Measurements from ENCODE around the gene OR4D1. TPM values are rescaled to one million over a fixed set of nuclear protein-coding genes. Genes with fewer than 3 reads are reported as not detected.
A peak's percentile ranks its signal among the peaks of the same experiment; 100 is the strongest.

The OR4D1 gene
- total and polyA plus RNA-seq, 9 of the 15 experiments (the other 6 are each of a cell fraction or from before 2014, with no cell fraction given), result not detected

DNA sequence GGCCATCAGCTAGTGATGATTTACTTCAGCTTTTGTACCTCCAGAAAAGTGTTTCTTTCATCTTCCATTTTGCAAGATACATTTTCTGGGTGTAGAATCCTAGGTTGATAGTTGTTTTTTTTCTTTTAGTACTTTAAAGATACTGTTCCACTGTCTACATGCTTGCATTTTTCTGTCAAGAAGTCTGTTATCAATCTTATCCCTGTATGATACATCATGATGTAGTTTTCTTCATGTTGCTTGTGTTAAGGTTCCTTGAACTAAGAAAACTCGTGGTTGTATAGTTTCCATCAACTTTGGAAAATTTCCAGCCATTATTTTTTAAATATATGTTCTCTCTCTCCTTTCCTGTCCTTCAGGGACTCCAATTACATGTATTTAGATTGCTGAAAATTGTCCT, 40.9 kb upstream of the OR4D1 start:
- ATAC-seq, result no peak
- no peaks in the 10 kb centered on the region for H3K79me2 ChIP-seq (ENCODE audit: control insufficient read depth, insufficient read depth, low read length)
- H3K9ac ChIP-seq (ENCODE audit: insufficient read depth in 1 of 2, low read depth in 2 of 2, low read length in 2 of 2), result no peak overlapping the region
- H3K27ac ChIP-seq (ENCODE audit: extremely low read depth, low read depth, low read length), result no peak overlapping the region
- no peak overlapping the region for H2AFZ ChIP-seq (ENCODE audit: low read depth, low read length)
- H3K36me3 ChIP-seq (ENCODE audit: control insufficient read depth, insufficient read depth, low read length), result no peaks in the 10 kb centered on the region
- in situ Hi-C loops (cut with MboI), result loop anchor here (25.0 kb wide), 1 partner anchor 970 kb away; no protein-coding TSS in a partner anchor
- H3K9me1 ChIP-seq (ENCODE audit: control insufficient read depth, insufficient read depth, low read length), result no peaks in the 10 kb centered on the region
- FAIRE-seq, result no peak
- BruUV-seq (replicated peaks), result no TSS peak
- intact Hi-C loops (cut with micrococcal nuclease), result no loop called here
- no peak for DNase-seq (ENCODE audit: extremely low read depth in 1 of 4, low spot score in 3 of 4)
- CTCF ChIA-PET (ENCODE audit: low intra/inter-chr PET ratio), result no interaction called here
- H3K4me3 ChIP-seq, result no peak overlapping the region
- POLR2A ChIA-PET, result no interaction called here
- H3K27me3 ChIP-seq (ENCODE audit: control insufficient read depth in 2 of 2, insufficient read depth in 2 of 2, low read length in 2 of 2), result peaks cover 5 to 7% of the 10 kb centered on the region in 2 experiments; a peak in 3 of 5 replicates
- no peak overlapping the region for H3K4me2 ChIP-seq (ENCODE audit: insufficient read depth, low read length)
- 0% methylated on average over 1 of the region's 1 CpG for WGBS (ENCODE audit: insufficient coverage, low coverage, missing lambda C conversion rate)
- H3K4me1 ChIP-seq (replicated peaks in 1 of 2; ENCODE audit: control insufficient read depth in 2 of 2, insufficient read depth in 2 of 2, low read length in 2 of 2), result no peaks in the 10 kb centered on the region
- H3K9me3 ChIP-seq (replicated peaks; ENCODE audit: control insufficient read depth, insufficient read depth, low read depth, low read length), result no peaks in the 10 kb centered on the region
- H4K20me1 ChIP-seq (replicated peaks; ENCODE audit: control insufficient read depth, insufficient read depth, low read length), result no peaks in the 10 kb centered on the region
- TF ChIP-seq, protein P1, sequence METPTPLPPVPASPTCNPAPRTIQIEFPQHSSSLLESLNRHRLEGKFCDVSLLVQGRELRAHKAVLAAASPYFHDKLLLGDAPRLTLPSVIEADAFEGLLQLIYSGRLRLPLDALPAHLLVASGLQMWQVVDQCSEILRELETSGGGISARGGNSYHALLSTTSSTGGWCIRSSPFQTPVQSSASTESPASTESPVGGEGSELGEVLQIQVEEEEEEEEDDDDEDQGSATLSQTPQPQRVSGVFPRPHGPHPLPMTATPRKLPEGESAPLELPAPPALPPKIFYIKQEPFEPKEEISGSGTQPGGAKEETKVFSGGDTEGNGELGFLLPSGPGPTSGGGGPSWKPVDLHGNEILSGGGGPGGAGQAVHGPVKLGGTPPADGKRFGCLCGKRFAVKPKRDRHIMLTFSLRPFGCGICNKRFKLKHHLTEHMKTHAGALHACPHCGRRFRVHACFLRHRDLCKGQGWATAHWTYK (CRISPR knock-in tag; IDR thresholded peaks at IDR 0.05), result no peak
- TF ChIP-seq HOXB6 (CRISPR knock-in tag; IDR thresholded peaks at IDR 0.05; ENCODE audit: borderline replicate concordance), result no peak
- TF ChIP-seq FOXK1 (CRISPR knock-in tag; IDR thresholded peaks at IDR 0.05; ENCODE audit: borderline replicate concordance), result no peak
- no peak for TF ChIP-seq ETV6 (IDR thresholded peaks at IDR 0.05; ENCODE audit: borderline replicate concordance in 1 of 2, low read depth in 2 of 2, low read length in 1 of 2)
- TF ChIP-seq ETV6 (CRISPR knock-in tag; IDR thresholded peaks at IDR 0.05; ENCODE audit: borderline replicate concordance), result no peak
- no peak for TF ChIP-seq POLR2H (tag; IDR thresholded peaks at IDR 0.05; ENCODE audit: low read depth)
- no peak for TF ChIP-seq KHSRP (IDR thresholded peaks at IDR 0.05)
- no peak for TF ChIP-seq MTA1 (IDR thresholded peaks at IDR 0.05; ENCODE audit: borderline replicate concordance)
- TF ChIP-seq FIP1L1 (IDR thresholded peaks at IDR 0.05; ENCODE audit: low read depth, low read length, poor library complexity, severe bottlenecking), result no peak
- TF ChIP-seq, protein P2, sequence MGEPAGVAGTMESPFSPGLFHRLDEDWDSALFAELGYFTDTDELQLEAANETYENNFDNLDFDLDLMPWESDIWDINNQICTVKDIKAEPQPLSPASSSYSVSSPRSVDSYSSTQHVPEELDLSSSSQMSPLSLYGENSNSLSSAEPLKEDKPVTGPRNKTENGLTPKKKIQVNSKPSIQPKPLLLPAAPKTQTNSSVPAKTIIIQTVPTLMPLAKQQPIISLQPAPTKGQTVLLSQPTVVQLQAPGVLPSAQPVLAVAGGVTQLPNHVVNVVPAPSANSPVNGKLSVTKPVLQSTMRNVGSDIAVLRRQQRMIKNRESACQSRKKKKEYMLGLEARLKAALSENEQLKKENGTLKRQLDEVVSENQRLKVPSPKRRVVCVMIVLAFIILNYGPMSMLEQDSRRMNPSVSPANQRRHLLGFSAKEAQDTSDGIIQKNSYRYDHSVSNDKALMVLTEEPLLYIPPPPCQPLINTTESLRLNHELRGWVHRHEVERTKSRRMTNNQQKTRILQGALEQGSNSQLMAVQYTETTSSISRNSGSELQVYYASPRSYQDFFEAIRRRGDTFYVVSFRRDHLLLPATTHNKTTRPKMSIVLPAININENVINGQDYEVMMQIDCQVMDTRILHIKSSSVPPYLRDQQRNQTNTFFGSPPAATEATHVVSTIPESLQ (CRISPR knock-in tag; IDR thresholded peaks at IDR 0.05), result no peak
- TF ChIP-seq LCOR (CRISPR knock-in tag; IDR thresholded peaks at IDR 0.05), result no peak
- TF ChIP-seq, protein P3, sequence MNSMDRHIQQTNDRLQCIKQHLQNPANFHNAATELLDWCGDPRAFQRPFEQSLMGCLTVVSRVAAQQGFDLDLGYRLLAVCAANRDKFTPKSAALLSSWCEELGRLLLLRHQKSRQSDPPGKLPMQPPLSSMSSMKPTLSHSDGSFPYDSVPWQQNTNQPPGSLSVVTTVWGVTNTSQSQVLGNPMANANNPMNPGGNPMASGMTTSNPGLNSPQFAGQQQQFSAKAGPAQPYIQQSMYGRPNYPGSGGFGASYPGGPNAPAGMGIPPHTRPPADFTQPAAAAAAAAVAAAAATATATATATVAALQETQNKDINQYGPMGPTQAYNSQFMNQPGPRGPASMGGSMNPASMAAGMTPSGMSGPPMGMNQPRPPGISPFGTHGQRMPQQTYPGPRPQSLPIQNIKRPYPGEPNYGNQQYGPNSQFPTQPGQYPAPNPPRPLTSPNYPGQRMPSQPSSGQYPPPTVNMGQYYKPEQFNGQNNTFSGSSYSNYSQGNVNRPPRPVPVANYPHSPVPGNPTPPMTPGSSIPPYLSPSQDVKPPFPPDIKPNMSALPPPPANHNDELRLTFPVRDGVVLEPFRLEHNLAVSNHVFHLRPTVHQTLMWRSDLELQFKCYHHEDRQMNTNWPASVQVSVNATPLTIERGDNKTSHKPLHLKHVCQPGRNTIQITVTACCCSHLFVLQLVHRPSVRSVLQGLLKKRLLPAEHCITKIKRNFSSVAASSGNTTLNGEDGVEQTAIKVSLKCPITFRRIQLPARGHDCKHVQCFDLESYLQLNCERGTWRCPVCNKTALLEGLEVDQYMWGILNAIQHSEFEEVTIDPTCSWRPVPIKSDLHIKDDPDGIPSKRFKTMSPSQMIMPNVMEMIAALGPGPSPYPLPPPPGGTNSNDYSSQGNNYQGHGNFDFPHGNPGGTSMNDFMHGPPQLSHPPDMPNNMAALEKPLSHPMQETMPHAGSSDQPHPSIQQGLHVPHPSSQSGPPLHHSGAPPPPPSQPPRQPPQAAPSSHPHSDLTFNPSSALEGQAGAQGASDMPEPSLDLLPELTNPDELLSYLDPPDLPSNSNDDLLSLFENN (IDR thresholded peaks at IDR 0.05; ENCODE audit: low read depth in 2 of 2, low read length in 2 of 2), result no peak
- peak in 1 of 2 experiments; percentile 76; a peak in 1 of 3 replicates for TF ChIP-seq CBX3 (IDR thresholded peaks at IDR 0.05; ENCODE audit: borderline replicate concordance in 1 of 2, low read length in 2 of 2)
- peak; percentile 54; the same call in 1 of the 2 replicates for TF ChIP-seq TRIM28 (IDR thresholded peaks at IDR 0.05)
- TF ChIP-seq E2F3 (CRISPR knock-in tag; IDR thresholded peaks at IDR 0.05), result no peak
- TF ChIP-seq CBX5 (IDR thresholded peaks at IDR 0.05; ENCODE audit: borderline replicate concordance, low read depth), result 0 out of 2 replicates have a peak, but pooled peaks have one; percentile 37
- no peak for TF ChIP-seq ZNF408 (CRISPR knock-in tag; IDR thresholded peaks at IDR 0.05; ENCODE audit: low read depth)
- no peak for TF ChIP-seq HCFC1 (IDR thresholded peaks at IDR 0.05; ENCODE audit: low read depth, low read length)
